ENCODE data around the gene COX19.

The COX19 gene

DNA sequence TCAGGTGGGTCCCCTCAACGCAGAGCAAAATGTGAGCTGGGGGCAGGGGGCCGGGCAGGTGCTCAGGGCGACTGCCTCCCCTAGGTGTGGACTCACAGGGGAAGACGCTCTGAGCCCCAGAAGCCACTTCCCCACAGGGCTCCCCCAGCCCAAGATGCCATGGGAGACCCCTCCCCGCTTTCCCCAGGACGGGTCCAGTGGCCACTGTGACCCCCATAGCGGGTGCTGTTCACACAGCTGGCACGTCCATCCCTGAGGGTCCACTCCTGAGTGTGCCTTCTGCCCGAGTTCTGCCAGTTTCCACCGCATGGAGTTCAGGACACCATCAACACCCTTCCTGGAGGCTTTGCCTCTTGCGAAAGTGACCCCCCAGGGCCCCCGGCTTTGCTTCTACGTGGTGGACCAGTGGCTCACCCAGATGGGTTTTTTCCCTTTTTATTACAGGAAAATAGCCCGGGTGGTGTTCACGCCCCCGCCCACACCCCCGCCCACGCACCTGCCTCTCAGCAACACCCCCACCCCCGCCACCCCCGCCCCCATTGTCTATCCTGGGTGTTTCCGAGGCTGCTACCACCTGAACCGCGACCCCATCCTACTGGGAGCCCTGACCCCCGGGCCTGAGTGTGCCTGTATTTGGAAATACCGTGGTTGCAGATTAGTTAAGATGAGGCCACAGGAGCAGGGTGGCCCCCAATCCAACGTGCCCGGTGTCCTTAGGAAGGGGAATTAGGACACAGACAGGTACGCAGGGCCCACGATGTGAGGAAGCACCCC is 52.8 kb downstream of the COX19 start:
- no peak for DNase-seq

DNA sequence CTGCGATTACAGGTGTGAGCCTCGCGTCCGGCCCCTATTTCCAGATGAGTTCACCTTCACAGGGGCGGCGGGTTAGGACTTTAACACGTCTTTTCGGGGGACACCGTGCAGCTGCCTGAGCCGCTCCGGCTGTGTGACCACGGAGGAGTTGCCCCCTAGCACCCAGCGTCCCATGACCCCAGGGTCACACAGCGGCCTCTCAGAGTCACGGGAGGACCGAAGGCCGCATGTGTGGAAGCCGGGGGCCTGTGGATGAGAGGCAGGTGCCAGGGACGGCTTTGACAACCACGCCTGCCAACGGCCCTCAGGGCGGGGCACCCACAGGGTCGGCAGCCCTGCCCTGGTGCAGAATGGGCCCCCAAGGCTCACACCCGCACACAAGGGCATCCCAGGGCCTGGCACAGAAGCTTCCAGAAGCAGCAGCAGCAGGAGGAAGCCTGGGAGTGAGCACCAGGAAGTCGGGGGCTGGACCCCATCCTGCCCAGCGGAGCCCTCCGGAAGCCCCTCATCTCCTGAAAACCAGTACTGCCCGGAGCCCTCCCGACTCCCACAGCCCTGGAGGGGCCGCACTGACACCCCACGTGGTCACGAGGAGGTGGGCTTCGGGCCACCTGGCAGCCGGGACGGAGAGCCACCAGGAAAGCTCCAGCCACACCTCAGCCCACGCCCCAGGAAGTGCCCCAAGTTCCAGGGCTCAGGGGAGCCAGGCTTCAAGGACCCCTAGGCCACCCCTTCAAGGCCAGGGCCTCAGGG is 53.6 kb downstream of the COX19 start:
- DNase-seq, result no peak

DNA sequence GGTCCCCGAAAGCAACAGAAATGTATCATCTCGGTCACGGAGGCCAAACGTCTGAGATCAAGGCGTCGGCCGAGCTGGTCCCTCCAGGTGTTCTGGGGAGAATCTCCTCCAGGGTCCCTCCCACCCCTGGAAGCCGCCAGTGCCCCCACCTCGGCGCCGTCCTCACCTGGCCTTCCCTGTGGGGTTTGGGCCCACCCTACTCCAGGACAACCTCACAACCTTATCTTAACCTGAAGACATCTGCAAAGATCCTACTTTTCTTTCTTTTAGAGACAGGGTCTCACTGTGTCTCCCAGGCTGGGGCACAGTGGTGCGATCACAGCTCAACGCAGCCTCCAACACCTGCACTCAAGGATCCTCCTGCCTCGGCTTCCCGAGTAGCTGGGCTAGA is 54.3 kb downstream of the COX19 start:
- no peak for DNase-seq

- DNase-seq, result no peak
These were observed 54.8 kb downstream of the COX19 start for GRCh38 chr7:920351-921070.

GRCh38 chr7:919924-920341 is 55.4 kb downstream of the COX19 start:
- no peak for DNase-seq

- DNase-seq, result no peak
These were observed 56.3 kb downstream of the COX19 start for GRCh38 chr7:919114-919442.

DNA sequence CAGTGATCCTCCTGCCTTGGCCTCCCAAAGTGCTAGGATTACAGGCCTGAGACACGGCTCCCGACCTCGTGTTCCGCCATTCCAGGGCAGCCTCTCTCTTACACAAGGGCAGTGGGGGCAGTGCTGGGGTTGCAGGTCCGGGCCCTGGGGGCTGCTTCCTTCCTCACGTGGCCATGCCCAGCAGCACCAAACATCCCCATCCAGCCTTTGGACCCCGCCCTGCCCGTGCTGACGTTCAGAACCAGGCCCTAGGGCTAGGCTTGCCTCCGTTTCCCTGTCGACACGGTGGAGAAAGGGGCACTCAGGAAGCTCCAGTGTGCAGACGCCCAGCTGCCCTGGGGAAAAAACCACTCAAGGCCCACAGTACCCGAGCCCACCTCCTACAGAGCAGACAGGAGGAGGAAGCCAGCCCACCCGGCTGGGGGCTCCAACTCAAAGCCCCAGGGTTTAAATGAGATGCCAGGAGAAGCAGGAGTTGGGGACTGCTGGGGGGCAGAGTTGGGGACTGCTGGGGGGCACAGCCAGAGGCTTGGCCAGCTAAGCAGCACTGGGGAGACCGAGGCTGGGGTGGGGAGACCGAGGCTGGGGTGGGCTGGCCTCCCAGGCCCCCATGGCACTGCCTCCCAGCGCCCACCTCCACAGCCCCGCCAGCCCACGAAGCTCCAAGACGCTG is 56.8 kb downstream of the COX19 start:
- no peak for DNase-seq

DNA sequence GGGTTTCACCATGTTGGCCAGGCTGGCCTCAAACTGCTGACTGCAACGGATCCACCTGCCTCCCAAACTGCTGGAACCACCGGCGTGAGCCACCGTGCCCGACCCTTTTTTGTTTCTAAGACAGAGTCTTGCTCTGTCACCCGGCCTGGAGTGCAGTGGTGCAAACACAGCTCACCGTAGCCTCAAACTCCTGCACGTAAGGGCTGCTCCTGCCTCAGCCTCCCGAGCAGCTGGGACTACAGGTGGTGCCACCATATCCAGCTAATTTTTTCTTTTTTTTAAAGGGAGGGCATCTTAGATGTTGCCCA is 57.3 kb downstream of the COX19 start:
- no peak for DNase-seq

DNA sequence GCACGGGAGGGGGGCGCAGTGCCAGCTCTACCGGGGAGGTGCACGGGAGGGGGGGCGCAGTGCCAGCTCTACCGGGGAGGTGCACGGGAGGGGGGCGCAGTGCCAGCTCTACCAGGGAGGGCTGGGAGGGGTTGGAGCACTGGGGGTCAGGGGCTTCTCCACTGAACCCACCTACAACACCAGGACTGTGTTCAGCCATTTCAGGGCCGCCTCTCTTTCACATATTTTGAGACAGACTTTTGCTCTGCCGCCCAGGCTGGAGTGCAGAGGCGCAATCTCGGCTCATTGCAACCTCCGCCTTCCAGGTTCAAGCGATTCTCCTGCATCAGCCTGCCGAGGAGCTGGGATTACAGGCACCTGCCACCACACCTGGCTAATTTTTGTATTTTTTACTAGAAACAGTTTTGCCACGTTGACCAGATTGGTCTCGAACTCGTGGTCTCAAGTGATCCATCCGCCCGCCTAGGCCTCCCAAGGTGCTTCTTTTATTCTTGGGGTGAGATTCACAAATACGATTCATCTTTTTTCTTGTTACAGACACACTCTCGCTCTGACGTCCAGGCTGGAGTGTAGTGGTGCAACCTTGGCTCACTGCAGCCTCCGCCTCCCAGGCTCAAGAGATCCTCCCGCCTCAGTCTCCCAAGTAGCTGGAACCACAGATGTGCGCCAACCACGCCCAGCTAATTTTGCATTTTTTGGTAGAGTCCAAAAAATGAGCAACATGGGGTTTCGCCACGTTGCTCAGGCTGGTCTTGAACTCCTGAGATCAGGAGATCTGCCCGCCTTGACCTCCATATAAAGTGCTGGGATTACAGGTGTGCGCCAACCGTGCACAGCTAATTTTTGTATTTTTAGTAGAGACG is 57.9 kb downstream of the COX19 start:
- no peak for DNase-seq

DNA sequence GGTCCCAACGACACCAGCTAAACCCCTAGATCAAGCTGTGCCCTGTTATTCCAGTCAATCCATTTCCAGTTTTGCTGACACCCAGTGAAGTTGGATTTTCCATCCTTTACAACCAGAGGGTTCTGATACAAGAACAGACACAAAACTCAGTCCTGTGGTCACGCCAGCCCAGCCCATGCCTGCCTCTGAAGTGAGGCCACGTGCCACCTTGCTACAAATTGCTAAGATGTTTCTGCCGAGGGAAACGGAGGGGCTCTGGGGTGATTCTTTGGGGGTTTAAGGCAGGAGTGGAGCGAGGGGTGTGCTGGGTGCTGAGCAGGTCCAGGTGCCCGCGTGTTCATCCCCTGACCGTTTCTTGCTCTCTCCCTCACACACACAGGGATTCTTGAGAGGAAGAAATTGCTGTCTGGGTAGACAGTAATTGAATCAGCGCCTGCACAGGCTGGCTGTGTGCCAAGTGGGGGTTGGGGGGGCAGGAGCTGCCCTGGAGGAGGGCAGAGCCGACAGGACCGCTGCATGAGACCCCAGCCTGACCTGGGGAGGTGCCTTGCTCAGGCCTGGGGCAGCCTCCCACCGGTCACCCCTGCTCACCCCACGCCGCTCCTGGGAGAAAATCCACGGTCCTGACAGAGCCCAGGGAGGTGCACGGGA is 58.9 kb downstream of the COX19 start:
- no peak for DNase-seq
